SJCRH30 (cell line): ENCODE data around the gene FAH. TPM values are rescaled to one million over a fixed set of nuclear protein-coding genes. Genes with fewer than 3 reads are reported as not detected.

Source experiments
- DNase-seq, 2 experiments: peaks; one replicate each; pipeline ENCODE4 v3.0.0-alpha.2; 2015 to 2020
- H3K27ac ChIP-seq: fragments of 250-450 bp; sonication (Bioruptor Pico); 2 replicates; pipeline ENCODE4 v1.5.1; 2020; ENCODE audit warnings: mild to moderate bottlenecking, moderate library complexity
- H3K27me3 ChIP-seq: fragments of 250-450 bp; sonication (Bioruptor Pico); 2 replicates; pipeline ENCODE4 v1.5.1; 2020; ENCODE audit warnings: mild to moderate bottlenecking, moderate library complexity
- H3K36me3 ChIP-seq: fragments of 250-450 bp; sonication (Bioruptor Pico); 2 replicates; pipeline ENCODE4 v1.5.1; 2020; ENCODE audit warnings: mild to moderate bottlenecking, moderate library complexity
- H3K4me1 ChIP-seq: fragments of 250-450 bp; sonication (Bioruptor Pico); 2 replicates; pipeline ENCODE4 v1.5.1; 2020; ENCODE audit warnings: mild to moderate bottlenecking, moderate library complexity
- H3K4me3 ChIP-seq: fragments of 250-450 bp; sonication (Bioruptor Pico); 2 replicates; pipeline ENCODE4 v1.5.1; 2020; ENCODE audit warnings: mild to moderate bottlenecking, moderate library complexity
- H3K9me3 ChIP-seq: fragments of 250-450 bp; sonication (Bioruptor Pico); replicated peaks from 2 replicates; pipeline ENCODE4 v1.5.1; 2020; ENCODE audit warnings: mild to moderate bottlenecking, moderate library complexity
- total RNA-seq: library from RNA; depleted of rRNA; stranded (reverse); fragments of >200 nt; shearing (Covaris generic); gene quantifications from 2 replicates; pipeline ENCODE4 v1.2.3, GENCODE V29; 2014

FAH gene
- total RNA-seq, 1 experiment from 2014 or later = 19.0 TPM

DNA sequence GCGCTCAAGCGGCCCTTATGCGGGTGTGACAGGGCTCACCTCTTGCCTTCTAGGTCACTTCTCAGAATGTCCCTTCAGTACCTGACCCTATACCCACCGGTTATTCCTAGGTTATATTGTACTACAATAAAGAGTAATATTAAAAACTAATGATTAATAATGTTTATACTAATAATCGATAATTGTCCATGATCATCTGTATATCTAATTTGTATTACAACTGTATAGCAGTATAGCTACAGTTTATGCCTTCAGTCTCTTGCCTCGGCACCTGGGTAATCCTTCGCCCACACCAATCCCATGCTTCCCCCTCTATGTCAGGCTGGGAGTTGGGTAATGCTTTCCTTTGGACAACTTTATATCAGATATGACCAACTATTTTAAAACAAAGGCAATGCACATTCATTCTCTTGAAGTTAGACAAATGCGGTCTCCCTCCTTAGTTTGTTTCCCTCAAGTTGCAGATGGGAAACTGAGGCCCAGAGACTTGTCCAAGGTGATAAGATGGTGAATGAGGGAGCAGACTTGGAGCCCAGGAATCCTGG lies 3.4 kb downstream of the FAH start:
- Histone ChIP-seq H3K36me3 (no peaks in the 10 kb centered on the region), H3K9me3 (no peaks in the 10 kb centered on the region), H3K27ac (no peak overlapping the region), H3K4me3 (no peak overlapping the region), H3K27me3 (no peaks in the 10 kb centered on the region), H3K4me1 (0 out of 2 replicates have a peak, but pooled peaks cover 4% of the 10 kb centered on the region)
- no peak for DNase-seq

DNA sequence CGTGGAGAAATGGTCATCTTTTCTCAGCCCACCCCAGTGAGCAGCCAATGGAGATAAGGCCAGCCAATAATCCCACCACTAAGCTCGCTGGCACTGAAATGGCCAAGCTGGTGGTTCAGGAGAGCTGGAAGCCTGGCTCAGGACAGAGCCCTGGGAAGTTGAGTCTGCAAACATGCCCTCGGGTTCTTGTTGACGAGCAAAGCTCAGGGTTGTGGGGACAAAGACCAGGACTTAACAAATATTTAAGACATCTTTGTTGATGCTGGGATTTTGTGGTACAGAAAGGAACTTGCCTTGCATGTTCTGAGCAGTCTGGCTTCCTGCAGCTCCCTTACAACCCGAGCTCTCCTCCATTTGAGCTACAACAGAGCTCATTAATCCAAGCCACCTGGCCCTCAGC lies 4.4 kb downstream of the FAH start:
- Histone ChIP-seq H3K27ac (no peak overlapping the region), H3K4me1 (0 out of 2 replicates have a peak, but pooled peaks cover 4% of the 10 kb centered on the region), H3K27me3 (no peaks in the 10 kb centered on the region), H3K4me3 (no peak overlapping the region), H3K36me3 (no peaks in the 10 kb centered on the region), H3K9me3 (no peaks in the 10 kb centered on the region)
- DNase-seq = no peak

DNA sequence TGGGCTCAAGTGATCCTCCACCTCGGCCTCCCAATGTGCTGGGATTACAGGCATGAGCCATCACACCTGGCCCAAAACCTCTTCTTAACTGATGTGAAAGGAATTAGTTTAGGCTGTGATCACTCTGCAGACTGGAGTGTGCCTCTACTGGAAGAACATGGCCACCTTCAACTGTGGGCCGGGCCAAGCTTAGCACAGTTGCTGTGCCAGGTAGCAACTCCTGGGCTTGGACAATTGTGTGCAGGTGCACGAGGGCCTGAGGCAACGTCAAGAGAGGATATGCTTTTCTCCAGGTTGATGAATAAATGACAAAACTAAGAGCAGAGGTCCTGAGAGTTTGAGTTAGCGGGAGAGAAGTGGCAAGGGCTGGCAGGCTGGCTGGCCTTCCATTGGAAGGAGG lies 6.5 kb downstream of the FAH start:
- DNase-seq = no peak
- H3K36me3 ChIP-seq = peaks cover 5% of the 10 kb centered on the region; the same call in 1 of the 2 replicates
- no peak overlapping the region for H3K27ac ChIP-seq
- no peak overlapping the region for H3K4me3 ChIP-seq
- H3K9me3 ChIP-seq = no peaks in the 10 kb centered on the region
- H3K4me1 ChIP-seq = no peaks in the 10 kb centered on the region
- H3K27me3 ChIP-seq = no peaks in the 10 kb centered on the region

DNA sequence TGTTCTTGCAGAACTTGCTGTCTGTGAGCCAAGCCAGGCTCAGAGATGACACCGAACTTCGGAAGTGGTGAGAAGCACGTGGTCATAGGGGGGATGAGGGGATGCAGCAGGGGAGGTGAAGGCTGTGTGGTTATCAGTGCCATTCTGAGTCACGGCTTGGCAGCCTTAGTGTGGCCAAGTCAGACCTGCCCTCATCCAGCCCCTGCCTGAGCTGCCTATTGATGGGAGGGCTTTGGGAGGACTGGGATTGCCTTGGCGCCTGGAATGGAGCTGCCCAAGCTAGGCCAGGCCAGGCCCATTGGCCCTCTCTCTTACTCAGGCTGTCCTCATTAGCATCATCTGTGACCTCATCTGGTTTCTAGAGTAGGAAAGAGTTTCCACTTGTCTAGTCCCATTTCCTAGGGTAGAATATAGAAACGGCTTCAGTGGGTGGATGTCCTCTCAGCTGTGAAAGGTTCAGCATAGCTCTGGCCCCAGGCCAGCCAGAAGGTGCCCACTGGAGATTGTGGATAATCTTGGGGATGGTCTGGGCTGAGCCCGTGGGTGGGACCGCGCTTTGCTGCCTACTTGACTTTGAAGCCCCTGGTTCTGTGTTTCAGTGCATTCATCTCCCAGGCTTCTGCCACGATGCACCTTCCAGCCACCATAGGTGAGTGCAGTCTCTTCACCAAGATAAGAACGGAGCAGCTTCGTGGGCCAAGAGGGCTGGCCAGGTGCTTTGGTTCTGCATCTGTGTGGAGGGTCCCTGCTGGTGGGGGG lies 7.2 kb downstream of the FAH start:
- peaks cover 5% of the 10 kb centered on the region; the same call in 1 of the 2 replicates for H3K36me3 ChIP-seq
- no peak overlapping the region for H3K4me3 ChIP-seq
- no peak overlapping the region for H3K27ac ChIP-seq
- no peak for DNase-seq
- no peaks in the 10 kb centered on the region for H3K9me3 ChIP-seq
- H3K27me3 ChIP-seq = no peaks in the 10 kb centered on the region
- H3K4me1 ChIP-seq = no peaks in the 10 kb centered on the region

DNA sequence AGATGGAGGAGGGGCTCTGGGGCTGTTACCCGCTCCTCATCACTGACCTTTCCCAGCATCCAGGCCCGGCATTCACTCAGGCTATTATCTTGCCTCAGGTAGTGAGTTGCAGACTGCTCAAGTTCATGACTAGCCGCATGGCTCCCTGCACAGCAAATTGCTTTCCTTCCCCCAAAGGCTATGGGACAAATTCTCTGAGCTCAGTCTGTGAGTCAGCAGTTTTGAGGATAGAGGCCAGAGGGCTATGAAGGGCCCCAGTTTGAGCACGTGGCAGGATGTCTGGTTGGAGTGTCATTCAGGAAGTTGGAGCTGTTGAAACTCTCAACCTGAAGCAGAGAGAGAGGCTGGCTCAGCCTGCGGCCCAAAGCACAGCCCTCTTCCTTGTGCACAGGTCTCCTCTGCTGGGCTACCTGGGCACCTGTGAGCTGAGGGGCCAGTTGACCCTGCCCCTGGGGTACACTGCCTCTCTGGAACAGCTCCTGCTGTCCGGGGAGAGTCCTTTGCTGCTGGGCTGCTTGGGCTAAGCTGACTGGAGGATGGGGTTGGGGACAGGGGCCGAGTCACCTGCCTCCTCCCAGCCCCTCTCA lies 7.9 kb downstream of the FAH start:
- Histone ChIP-seq H3K27ac (no peak overlapping the region), H3K36me3 (peaks cover 5% of the 10 kb centered on the region; the same call in 1 of the 2 replicates), H3K9me3 (no peaks in the 10 kb centered on the region), H3K4me1 (no peaks in the 10 kb centered on the region), H3K4me3 (no peak overlapping the region), H3K27me3 (no peaks in the 10 kb centered on the region)
- no peak for DNase-seq

DNA sequence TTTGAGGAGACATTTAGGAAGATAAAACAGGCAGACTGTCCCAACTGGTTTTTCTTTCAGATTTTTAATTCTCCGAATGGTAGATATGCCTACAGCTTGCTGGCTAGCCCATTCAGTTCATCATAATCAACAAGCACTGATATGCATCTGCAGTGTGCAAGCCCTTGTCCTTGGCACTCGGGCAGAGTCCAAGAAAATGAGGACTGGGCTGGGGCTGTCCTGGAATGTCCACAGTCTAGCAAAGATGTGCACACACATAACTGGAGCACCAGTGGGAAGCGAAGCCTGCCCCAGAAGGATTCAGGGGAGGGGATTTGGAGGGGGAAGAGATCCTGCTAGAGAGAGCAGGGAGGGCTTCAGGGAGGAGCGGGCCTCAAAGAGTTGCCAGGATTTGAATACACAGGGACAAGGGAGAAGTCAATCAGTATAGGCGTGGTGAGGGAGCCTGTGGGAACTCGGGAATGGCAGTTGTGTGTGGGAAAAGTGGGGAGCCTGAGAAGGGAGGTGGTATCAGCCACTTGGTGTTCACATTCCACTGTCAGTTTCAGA lies 8.7 kb downstream of the FAH start:
- H3K9me3 ChIP-seq = no peaks in the 10 kb centered on the region
- no peaks in the 10 kb centered on the region for H3K4me1 ChIP-seq
- no peak for DNase-seq
- no peak overlapping the region for H3K4me3 ChIP-seq
- peaks cover 5% of the 10 kb centered on the region; the same call in 1 of the 2 replicates for H3K36me3 ChIP-seq
- no peaks in the 10 kb centered on the region for H3K27me3 ChIP-seq
- H3K27ac ChIP-seq = no peak overlapping the region

DNA sequence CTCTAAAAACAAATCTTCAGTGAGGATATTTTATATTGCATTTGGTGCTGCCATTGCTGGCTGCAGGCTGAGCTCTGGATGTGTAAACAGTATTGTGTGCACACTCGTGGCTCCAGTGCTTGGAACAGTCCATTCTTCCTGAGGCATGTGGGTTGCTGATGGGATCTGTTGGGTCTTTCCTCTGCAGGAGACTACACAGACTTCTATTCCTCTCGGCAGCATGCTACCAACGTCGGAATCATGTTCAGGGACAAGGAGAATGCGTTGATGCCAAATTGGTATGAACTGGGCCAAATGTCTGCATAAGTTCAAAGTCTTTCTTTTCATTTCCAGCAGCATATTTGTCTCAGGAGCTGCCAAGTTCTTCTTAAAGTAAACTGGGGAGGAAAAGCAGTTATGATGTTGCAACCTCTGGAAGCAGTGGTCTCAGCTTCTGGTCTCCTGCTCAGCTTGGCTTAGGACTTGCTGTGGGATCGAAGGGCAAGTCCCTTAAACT lies 9.3 kb downstream of the FAH start:
- no peaks in the 10 kb centered on the region for H3K9me3 ChIP-seq
- H3K27me3 ChIP-seq = no peaks in the 10 kb centered on the region
- DNase-seq = no peak
- H3K36me3 ChIP-seq = peaks cover 5% of the 10 kb centered on the region; the same call in 1 of the 2 replicates
- H3K4me1 ChIP-seq = no peaks in the 10 kb centered on the region
- H3K4me3 ChIP-seq = no peak overlapping the region
- H3K27ac ChIP-seq = no peak overlapping the region

DNA sequence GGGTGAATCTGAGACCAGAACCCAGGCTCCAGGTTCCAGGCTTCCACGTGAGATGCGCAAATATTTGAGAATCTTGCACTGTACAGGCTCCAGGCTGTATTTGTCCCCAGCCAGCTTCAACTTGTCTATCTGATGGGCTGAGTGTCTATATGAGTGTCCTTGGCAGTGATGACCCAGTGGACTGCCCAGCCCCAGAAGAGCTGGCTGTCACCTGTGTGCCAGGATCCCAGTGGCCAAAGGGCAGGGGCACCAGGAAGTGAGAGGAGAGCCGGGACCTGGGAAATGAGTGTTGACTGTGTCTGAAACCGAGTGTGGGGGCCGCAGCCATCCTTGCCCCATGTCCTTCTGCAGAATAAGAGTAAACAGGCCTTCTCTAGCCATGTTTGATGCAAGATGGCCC lies 10.4 kb downstream of the FAH start:
- Histone ChIP-seq H3K27me3 (no peaks in the 10 kb centered on the region), H3K36me3 (peaks cover 5% of the 10 kb centered on the region; the same call in 1 of the 2 replicates)
- no peak for DNase-seq

DNA sequence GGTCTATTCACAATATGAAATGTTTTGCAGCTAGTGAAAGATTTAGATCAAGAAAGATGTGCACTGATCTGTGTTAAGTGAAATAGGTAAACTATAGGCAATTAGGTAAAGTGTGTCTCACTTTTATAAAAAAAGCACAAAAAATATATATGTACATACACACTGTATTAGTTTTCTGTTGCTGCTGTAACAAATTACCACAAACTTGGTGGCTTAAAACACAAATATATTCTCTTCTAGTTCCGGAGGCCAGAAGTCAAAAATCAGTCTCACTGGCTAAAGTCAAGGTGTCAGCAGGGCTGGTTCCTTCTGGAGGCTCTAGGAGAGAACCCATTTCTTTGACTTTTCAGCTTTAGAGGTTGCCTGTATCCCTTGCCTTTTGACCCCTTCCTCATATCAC lies 11.1 kb downstream of the FAH start:
- no peaks in the 10 kb centered on the region for H3K4me1 ChIP-seq
- H3K27ac ChIP-seq = no peak overlapping the region
- DNase-seq = no peak
- H3K4me3 ChIP-seq = no peak overlapping the region
- no peaks in the 10 kb centered on the region for H3K27me3 ChIP-seq
- H3K9me3 ChIP-seq = no peaks in the 10 kb centered on the region
- H3K36me3 ChIP-seq = peaks cover 5% of the 10 kb centered on the region; the same call in 1 of the 2 replicates

More for the DNA sequence above, 10.4 kb downstream of the FAH start:
- Histone ChIP-seq H3K4me1 (no peaks in the 10 kb centered on the region), H3K9me3 (no peaks in the 10 kb centered on the region), H3K4me3 (no peak overlapping the region), H3K27ac (no peak overlapping the region)

DNA sequence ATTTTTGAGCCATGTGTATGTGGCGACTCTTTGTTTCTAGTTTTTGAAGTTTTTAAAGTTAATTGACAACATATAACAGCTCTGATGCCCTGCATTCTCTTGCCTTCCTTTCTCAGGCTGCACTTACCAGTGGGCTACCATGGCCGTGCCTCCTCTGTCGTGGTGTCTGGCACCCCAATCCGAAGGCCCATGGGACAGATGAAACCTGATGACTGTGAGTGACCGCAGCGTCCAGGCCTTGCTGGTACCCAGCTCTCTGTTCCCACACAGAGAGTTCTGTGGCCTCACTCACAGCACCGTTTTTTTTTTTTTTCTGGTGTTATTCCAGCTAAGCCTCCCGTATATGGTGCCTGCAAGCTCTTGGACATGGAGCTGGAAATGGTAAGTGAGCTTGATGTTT lies 15.1 kb downstream of the FAH start:
- Histone ChIP-seq H3K9me3 (no peaks in the 10 kb centered on the region), H3K27ac (no peak overlapping the region), H3K36me3 (peaks cover 5% of the 10 kb centered on the region; the same call in 1 of the 2 replicates), H3K27me3 (no peaks in the 10 kb centered on the region), H3K4me1 (no peaks in the 10 kb centered on the region), H3K4me3 (no peak overlapping the region)
- no peak for DNase-seq

DNA sequence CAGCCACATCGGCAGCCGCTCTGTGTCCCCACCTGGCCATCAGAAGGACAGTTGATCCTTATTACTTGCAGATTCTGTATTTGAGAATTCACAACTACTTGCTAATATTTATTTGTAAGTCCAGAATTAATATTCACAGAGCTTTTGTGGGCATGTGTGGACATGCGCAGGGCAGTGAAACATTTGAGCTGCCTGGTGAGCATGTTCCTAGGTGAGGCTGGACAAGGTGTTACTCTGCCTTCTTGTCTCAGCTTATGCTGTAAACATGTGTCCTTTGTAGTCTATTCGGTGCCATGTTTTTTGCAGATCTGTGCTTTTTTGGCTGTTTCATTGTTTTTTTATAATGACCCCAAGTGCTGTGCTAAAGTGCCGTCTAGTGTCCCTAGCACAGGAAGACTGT lies 15.6 kb downstream of the FAH start:
- no peak overlapping the region for H3K27ac ChIP-seq
- no peak for DNase-seq
- H3K4me1 ChIP-seq = no peaks in the 10 kb centered on the region
- no peak overlapping the region for H3K4me3 ChIP-seq
- no peaks in the 10 kb centered on the region for H3K27me3 ChIP-seq
- H3K9me3 ChIP-seq = no peaks in the 10 kb centered on the region
- H3K36me3 ChIP-seq = peaks cover 5% of the 10 kb centered on the region; the same call in 1 of the 2 replicates

DNA sequence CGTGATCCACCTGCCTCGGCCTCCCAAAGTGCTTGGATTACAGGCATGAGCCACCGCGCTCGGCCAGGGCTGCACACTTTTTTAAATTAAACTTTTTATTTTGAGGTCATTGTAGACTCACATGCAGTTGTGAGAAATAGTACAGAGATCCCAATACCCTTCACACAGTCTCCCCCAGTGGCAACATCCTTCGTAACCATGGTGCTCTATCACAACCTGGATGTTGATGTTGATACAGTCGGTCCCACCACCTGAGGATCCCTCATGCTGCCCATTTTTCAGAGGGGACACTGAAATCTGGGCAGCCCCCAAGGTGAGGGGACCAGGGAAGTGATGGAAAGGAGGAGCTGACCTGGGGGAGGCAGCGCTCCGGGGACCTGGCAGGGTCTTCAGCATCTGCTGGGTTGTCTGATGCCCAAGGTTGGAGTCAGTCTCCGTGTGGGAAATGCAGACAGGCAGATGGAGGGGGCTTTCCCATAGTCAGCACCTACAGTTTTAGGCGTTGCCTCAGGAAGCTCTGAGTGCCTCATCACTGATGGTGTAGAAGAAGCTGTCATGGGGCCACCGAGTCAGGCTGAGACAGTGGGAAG lies 17.1 kb downstream of the FAH start:
- no peaks in the 10 kb centered on the region for H3K27me3 ChIP-seq
- no peak for DNase-seq
- no peaks in the 10 kb centered on the region for H3K36me3 ChIP-seq
- no peak overlapping the region for H3K27ac ChIP-seq
- H3K4me1 ChIP-seq = no peaks in the 10 kb centered on the region
- no peak overlapping the region for H3K4me3 ChIP-seq
- no peaks in the 10 kb centered on the region for H3K9me3 ChIP-seq

DNA sequence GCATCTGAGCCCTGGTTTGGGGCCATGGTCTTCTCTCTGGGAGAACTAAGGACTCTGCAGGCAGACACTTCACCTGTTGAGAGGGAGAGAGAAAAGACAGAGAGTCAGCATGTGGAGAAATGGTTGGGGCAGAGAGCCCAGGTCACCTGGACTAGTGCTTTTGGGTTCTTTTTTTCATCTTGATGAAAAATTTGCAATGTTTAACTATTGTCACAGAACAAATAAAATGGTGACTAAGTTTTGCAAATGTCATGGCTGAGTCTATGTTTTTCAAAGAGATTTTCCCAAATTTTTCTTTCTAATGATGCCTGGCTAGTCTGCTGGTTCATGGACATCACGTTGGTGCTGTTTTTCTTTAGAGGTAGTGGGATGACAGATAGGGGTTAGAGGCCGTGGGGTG lies 17.8 kb downstream of the FAH start:
- Histone ChIP-seq H3K36me3 (no peaks in the 10 kb centered on the region), H3K4me1 (no peaks in the 10 kb centered on the region), H3K27ac (no peak overlapping the region), H3K4me3 (no peak overlapping the region), H3K9me3 (no peaks in the 10 kb centered on the region), H3K27me3 (no peaks in the 10 kb centered on the region)
- DNase-seq = no peak

DNA sequence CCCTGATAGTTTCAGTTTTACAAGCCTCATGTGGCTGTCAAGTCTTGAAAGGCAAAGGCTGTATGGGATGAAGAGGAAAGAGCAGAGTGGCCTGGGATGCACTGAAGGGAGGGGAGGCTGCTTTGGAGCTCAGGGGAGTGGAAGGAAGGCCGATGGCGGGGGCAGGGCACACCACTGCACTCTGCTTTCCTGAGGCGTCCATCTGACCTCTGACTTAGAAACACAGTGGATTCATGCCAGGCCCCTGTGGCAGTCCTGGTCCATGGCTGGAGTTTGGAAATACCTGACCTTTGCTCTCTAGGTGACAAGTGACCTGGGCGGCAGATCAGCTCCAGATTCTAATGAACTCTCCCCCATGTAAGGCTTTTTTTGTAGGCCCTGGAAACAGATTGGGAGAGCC lies 19.0 kb downstream of the FAH start:
- no peak overlapping the region for H3K27ac ChIP-seq
- H3K9me3 ChIP-seq = no peaks in the 10 kb centered on the region
- no peaks in the 10 kb centered on the region for H3K4me1 ChIP-seq
- H3K36me3 ChIP-seq = no peaks in the 10 kb centered on the region
- no peak for DNase-seq
- H3K4me3 ChIP-seq = no peak overlapping the region
- H3K27me3 ChIP-seq = no peaks in the 10 kb centered on the region

DNA sequence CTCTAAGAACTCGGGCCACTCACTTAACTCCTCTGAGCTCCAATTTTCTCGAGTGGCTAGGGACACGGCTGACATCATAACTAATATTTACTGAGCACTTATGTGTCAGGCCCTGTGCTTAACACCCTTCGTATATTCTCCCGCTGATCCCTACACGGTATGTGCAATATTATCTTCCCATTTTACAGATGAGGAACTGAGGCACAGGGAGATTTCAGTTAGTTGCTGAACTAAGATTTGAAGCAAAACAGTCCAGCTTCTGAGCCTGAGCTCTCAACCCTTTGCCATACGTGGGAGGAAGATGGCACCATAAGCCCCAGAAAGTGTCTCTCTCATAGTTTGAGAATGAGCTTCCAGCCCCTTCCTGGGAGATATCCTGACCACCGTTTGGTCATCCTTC lies 19.6 kb downstream of the FAH start:
- H3K4me1 ChIP-seq = no peaks in the 10 kb centered on the region
- H3K27me3 ChIP-seq = no peaks in the 10 kb centered on the region
- no peaks in the 10 kb centered on the region for H3K36me3 ChIP-seq
- H3K4me3 ChIP-seq = no peak overlapping the region
- H3K9me3 ChIP-seq = no peaks in the 10 kb centered on the region
- no peak for DNase-seq
- no peak overlapping the region for H3K27ac ChIP-seq
